ENCODE data around the gene NEK6. TPM values are rescaled to one million over a fixed set of nuclear protein-coding genes. Genes with fewer than 3 reads are reported as not detected.

The NEK6 gene
- polyA plus RNA-seq, 2 of the 4 experiments (the other 2 are of a cell fraction), result 26.1 to 33.7 TPM

- no peak for FAIRE-seq
- DNase-seq (ENCODE audit: low read depth in 1 of 2, low spot score in 1 of 2), result no peak
- TF ChIP-seq ZNF302 (CRISPR knock-in tag; IDR thresholded peaks at IDR 0.05) (no peak), USF2 (IDR thresholded peaks at IDR 0.05) (no peak), POLR2AphosphoS2 (conservative IDR thresholded peaks at IDR 0.05; ENCODE audit: low read length) (no peak), ELK1 (IDR thresholded peaks at IDR 0.05; ENCODE audit: low read depth, low read length) (no peak), JUNB (IDR thresholded peaks at IDR 0.05) (no peak), KDM1A (IDR thresholded peaks at IDR 0.05; ENCODE audit: low read depth) (no peak), MYC (IDR thresholded peaks at IDR 0.05; ENCODE audit: borderline replicate concordance, low read length) (no peak), HOXB5 (CRISPR knock-in tag; IDR thresholded peaks at IDR 0.05) (no peak), ATOH8 (CRISPR knock-in tag; IDR thresholded peaks at IDR 0.05; ENCODE audit: low read depth) (no peak), HMGXB4 (CRISPR knock-in tag; IDR thresholded peaks at IDR 0.05; ENCODE audit: borderline replicate concordance) (no peak), HOXA7 (CRISPR knock-in tag; IDR thresholded peaks at IDR 0.05) (no peak), MAX (IDR thresholded peaks at IDR 0.05) (no peak), FOSL2 (IDR thresholded peaks at IDR 0.05) (no peak), FOSL2 (CRISPR knock-in tag; IDR thresholded peaks at IDR 0.05) (no peak), FOXS1 (CRISPR knock-in tag; IDR thresholded peaks at IDR 0.05) (no peak), CHD4 (IDR thresholded peaks at IDR 0.05; ENCODE audit: borderline replicate concordance) (no peak), ZC3H11A (IDR thresholded peaks at IDR 0.05) (no peak), SMC3 (IDR thresholded peaks at IDR 0.05) (no peak), ESRRA (IDR thresholded peaks at IDR 0.05; ENCODE audit: borderline replicate concordance, low read length) (no peak), RARB (CRISPR knock-in tag; IDR thresholded peaks at IDR 0.05) (no peak)
- WGBS (ENCODE audit: missing lambda C conversion rate), result 92% methylated on average over 3 of the region's 3 CpGs
- POLR2A ChIA-PET, result no interaction called here
- no peak for ATAC-seq
- H3K4me3 ChIP-seq, result no peak overlapping the region
- CTCF ChIA-PET, result no interaction called here
- H3K27ac ChIP-seq, result peak overlapping the region; percentile 25 to 44; a peak in 3 of 6 replicates
- H3K4me1 ChIP-seq, result peaks cover 34% of the 10 kb centered on the region
- no peaks in the 10 kb centered on the region for H3K9me3 ChIP-seq
- peak overlapping the region; percentile 41 for H3K4me2 ChIP-seq
These were observed 36.1 kb upstream of the NEK6 start for GRCh38 chr9:124221676-124222075.

GRCh38 chr9:124222109-124222508 is 35.6 kb upstream of the NEK6 start:
- CTCF ChIA-PET, result no interaction called here
- DNase-seq (ENCODE audit: low read depth in 1 of 2, low spot score in 1 of 2) (no peak), ATAC-seq (no peak), FAIRE-seq (no peak)
- Histone ChIP-seq H3K4me3 (no peak overlapping the region), H3K9me3 (no peaks in the 10 kb centered on the region), H3K27ac (no peak overlapping the region), H3K4me1 (peaks cover 34% of the 10 kb centered on the region), H3K4me2 (no peak overlapping the region)
- TF ChIP-seq EHF (CRISPR knock-in tag; IDR thresholded peaks at IDR 0.05) (no peak), TP53 (CRISPR knock-in tag; IDR thresholded peaks at IDR 0.05) (no peak), FOSB (CRISPR knock-in tag; IDR thresholded peaks at IDR 0.05) (no peak)
- 98% methylated on average over 4 of the region's 4 CpGs for WGBS (ENCODE audit: missing lambda C conversion rate)
- POLR2A ChIA-PET, result no interaction called here
